Osteoblast (primary cell): Measurements from ENCODE around the gene MAVS. TPM values are rescaled to one million over a fixed set of nuclear protein-coding genes. Genes with fewer than 3 reads are reported as not detected.

ENCODE experiments used
- DNase-seq: peaks from one replicate; pipeline ENCODE4 v3.0.0; 2011; ENCODE audit warnings: low spot score, mixed read lengths; ENCODE audit not compliant: insufficient read length; ENCODE audit errors: missing footprints
- H2AFZ ChIP-seq: 2 replicates; pipeline ENCODE4 v1.6.0; 2011; ENCODE audit warnings: mild to moderate bottlenecking, low read length
- H3K27ac ChIP-seq: 2 replicates; pipeline ENCODE4 v1.5.1; 2011; ENCODE audit warnings: mild to moderate bottlenecking, low read depth, low read length, moderate library complexity
- H3K27me3 ChIP-seq: 2 replicates; pipeline ENCODE4 v1.6.0; 2012; ENCODE audit warnings: mild to moderate bottlenecking, control low read depth, inconsistent platforms, low read length, moderate library complexity; ENCODE audit not compliant: insufficient read depth
- H3K36me3 ChIP-seq: 2 replicates; pipeline ENCODE4 v1.5.1; 2011; ENCODE audit warnings: mild to moderate bottlenecking, low read length, control low read depth, moderate library complexity; ENCODE audit not compliant: insufficient read depth
- H3K4me1 ChIP-seq: 2 replicates; pipeline ENCODE4 v1.5.1; 2011; ENCODE audit warnings: mild to moderate bottlenecking, low read length, control low read depth, moderate library complexity; ENCODE audit not compliant: insufficient read depth
- H3K4me2 ChIP-seq: 2 replicates; pipeline ENCODE4 v1.6.0; 2011; ENCODE audit warnings: mild to moderate bottlenecking, low read length; ENCODE audit not compliant: insufficient read depth
- H3K4me3 ChIP-seq: fragments of 200-600 bp; sonication (generic); 3 replicates; pipeline ENCODE4 v1.5.1; 2012; ENCODE audit warnings: mild to moderate bottlenecking, low read length, inconsistent platforms; ENCODE audit not compliant: insufficient read depth
- H3K79me2 ChIP-seq: 2 replicates; pipeline ENCODE4 v1.6.0; 2012; ENCODE audit warnings: mild to moderate bottlenecking, low read length, control low read depth, inconsistent platforms; ENCODE audit not compliant: insufficient read depth
- H3K9me3 ChIP-seq: 2 replicates; pipeline ENCODE4 v1.5.1; 2011; ENCODE audit warnings: low read depth, low read length, control low read depth
- H4K20me1 ChIP-seq: 2 replicates; pipeline ENCODE4 v1.6.0; 2012; ENCODE audit warnings: mild to moderate bottlenecking, low read length, control low read depth; ENCODE audit not compliant: insufficient read depth
- small RNA-seq: library from RNA; depleted of rRNA; stranded (forward); fragments of <200 nt; gene quantifications from one replicate; pipeline ENCODE3, GENCODE V24; 2012
- total RNA-seq: library from RNA; depleted of rRNA; stranded (reverse); fragments of >200 nt; gene quantifications from 2 replicates; pipeline ENCODE4 v1.2.3, GENCODE V29; 2012
- TF ChIP-seq, protein P1 (sequence below): IDR thresholded peaks from 2 replicates; pipeline ENCODE4 v1.5.1; 2011; ENCODE audit warnings: mild to moderate bottlenecking, low read depth, low read length, moderate library complexity; ENCODE audit errors: extremely low read depth

The MAVS gene
- total RNA-seq, 1 donor: 32.2 TPM

GRCh38 chr20:3925113-3925695, 78.6 kb downstream of the MAVS start:
- no peak for DNase-seq
- Histone ChIP-seq H4K20me1 (peaks cover 37% of the 10 kb centered on the region), H2AFZ (no peak overlapping the region), H3K4me3 (no peak overlapping the region), H3K4me1 (peaks cover 42% of the 10 kb centered on the region), H3K9me3 (no peaks in the 10 kb centered on the region), H3K79me2 (peaks cover 60% of the 10 kb centered on the region), H3K27ac (no peak overlapping the region), H3K36me3 (peaks cover 34% of the 10 kb centered on the region), H3K27me3 (no peaks in the 10 kb centered on the region), H3K4me2 (no peak overlapping the region)
- TF ChIP-seq, protein P1, sequence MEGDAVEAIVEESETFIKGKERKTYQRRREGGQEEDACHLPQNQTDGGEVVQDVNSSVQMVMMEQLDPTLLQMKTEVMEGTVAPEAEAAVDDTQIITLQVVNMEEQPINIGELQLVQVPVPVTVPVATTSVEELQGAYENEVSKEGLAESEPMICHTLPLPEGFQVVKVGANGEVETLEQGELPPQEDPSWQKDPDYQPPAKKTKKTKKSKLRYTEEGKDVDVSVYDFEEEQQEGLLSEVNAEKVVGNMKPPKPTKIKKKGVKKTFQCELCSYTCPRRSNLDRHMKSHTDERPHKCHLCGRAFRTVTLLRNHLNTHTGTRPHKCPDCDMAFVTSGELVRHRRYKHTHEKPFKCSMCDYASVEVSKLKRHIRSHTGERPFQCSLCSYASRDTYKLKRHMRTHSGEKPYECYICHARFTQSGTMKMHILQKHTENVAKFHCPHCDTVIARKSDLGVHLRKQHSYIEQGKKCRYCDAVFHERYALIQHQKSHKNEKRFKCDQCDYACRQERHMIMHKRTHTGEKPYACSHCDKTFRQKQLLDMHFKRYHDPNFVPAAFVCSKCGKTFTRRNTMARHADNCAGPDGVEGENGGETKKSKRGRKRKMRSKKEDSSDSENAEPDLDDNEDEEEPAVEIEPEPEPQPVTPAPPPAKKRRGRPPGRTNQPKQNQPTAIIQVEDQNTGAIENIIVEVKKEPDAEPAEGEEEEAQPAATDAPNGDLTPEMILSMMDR: no peak

Small RNAs within 50 kb of the gene (small RNA-seq; reads per million reads assigned to genes)
- 115 reads per million, percentile 97 among the genes with 10 or more reads in this experiment for gene MIR103A2

Other genes starting within 250 kb of the MAVS start
- gene GFRA4, start 183.4 kb upstream of the MAVS start, total RNA-seq: not detected in 2 replicates
- gene ADAM33, start 164.8 kb upstream of the MAVS start, total RNA-seq: 3.5 and 11.2 TPM in 2 replicates
- under 0.01 TPM in 1 of 2 replicates, not detected in the other for gene SIGLEC1, start 134.2 kb upstream of the MAVS start, total RNA-seq
- gene HSPA12B, start 114.1 kb upstream of the MAVS start, total RNA-seq: not detected in 2 replicates
- 15.3 and 18.5 TPM in 2 replicates for gene ADISSP, start 79.1 kb upstream of the MAVS start, total RNA-seq
- under 0.01 TPM in 1 of 2 replicates, not detected in the other for gene SPEF1, start 65.4 kb upstream of the MAVS start, total RNA-seq
- gene CENPB, start 60.1 kb upstream of the MAVS start, total RNA-seq: 95.5 and 101 TPM in 2 replicates
- gene CDC25B, start 50.5 kb upstream of the MAVS start, total RNA-seq: 20.6 and 23.5 TPM in 2 replicates
- 23.9 and 25.3 TPM in 2 replicates for gene AP5S1, start 26.3 kb upstream of the MAVS start, total RNA-seq
- 57.2 and 60.4 TPM in 2 replicates for gene PANK2, start 42.6 kb downstream of the MAVS start, total RNA-seq
- gene RNF24, start 168.7 kb downstream of the MAVS start, total RNA-seq: 22.4 and 25.6 TPM in 2 replicates